Activated CD4-positive, alpha-beta T cell treated with anti-CD3 and anti-CD28 coated beads for 24 hours (primary cell): ENCODE measurements around the gene DMGDH.

Source experiments
- DNase-seq, 2 donors: peaks; one replicate each; pipeline ENCODE4 v3.0.0-alpha.2; 2020; ENCODE audit warnings: low read depth in 2 of 2

DMGDH gene

GRCh38 chr5:78974601-78975000, 94.9 kb downstream of the DMGDH start:
- DNase-seq = no peak

GRCh38 chr5:78974011-78974410, 95.5 kb downstream of the DMGDH start:
- no peak for DNase-seq

- DNase-seq = no peak
Observed at GRCh38 chr5:78972654-78973428, 96.6 kb downstream of the DMGDH start.

- no peak for DNase-seq
Observed at GRCh38 chr5:78971998-78972397, 97.5 kb downstream of the DMGDH start.

- no peak for DNase-seq
Observed at GRCh38 chr5:78968781-78969180, 100.7 kb downstream of the DMGDH start.

- DNase-seq = no peak
Observed at GRCh38 chr5:78964889-78965288, 104.6 kb downstream of the DMGDH start.

- DNase-seq = no peak
Observed at GRCh38 chr5:78961743-78962142, 107.7 kb downstream of the DMGDH start.

GRCh38 chr5:78959767-78960166, 109.7 kb downstream of the DMGDH start:
- DNase-seq = no peak

GRCh38 chr5:78958672-78959445, 110.6 kb downstream of the DMGDH start:
- DNase-seq = no peak

- DNase-seq = no peak
Observed at GRCh38 chr5:78956901-78957300, 112.6 kb downstream of the DMGDH start.

- no peak for DNase-seq
Observed at GRCh38 chr5:78953092-78953800, 116.2 kb downstream of the DMGDH start.
